B cell (primary cell): ENCODE measurements around the gene ELL. TPM values are rescaled to one million over a fixed set of nuclear protein-coding genes. Genes with fewer than 3 reads are reported as not detected.
A peak's percentile ranks its signal among the peaks of the same experiment; 100 is the strongest.

Experiments used
- ATAC-seq: fragments of 200-7000 bp; cut with Tn5 transposase; one replicate; pipeline ENCODE4 v1.10.0; 2021; ENCODE audit warnings: low read depth, mild to moderate bottlenecking, moderate number of reproducible peaks, moderate library complexity
- CTCF ChIA-PET: fragments of 350-600 bp; sonication (Branson Sonifier 250); formaldehyde crosslinking; loops from one replicate; lab custom pipeline; 2021; ENCODE audit warnings: antibody characterized with exemption, inconsistent platforms; lab: Charles Lee
- POLR2A ChIA-PET: fragments of 350-600 bp; sonication (Branson Sonifier 250); formaldehyde crosslinking; loops from one replicate; lab custom pipeline; 2021; ENCODE audit warnings: antibody characterized with exemption; lab: Charles Lee
- DNase-seq: peaks from one replicate; pipeline ENCODE4 v3.0.0; 2013
- H2AFZ ChIP-seq: 2 replicates; pipeline ENCODE4 v1.6.1; 2012; ENCODE audit warnings: mild to moderate bottlenecking, low read depth, low read length; ENCODE audit not compliant: insufficient read depth, poor library complexity, severe bottlenecking
- H3K27ac ChIP-seq, 2 donors: 1 replicate in 1 of 2; 2 replicates in 1 of 2; pipeline ENCODE4 v1.5.1; 2012 to 2013; ENCODE audit warnings: low read length in 2 of 2, mild to moderate bottlenecking in 2 of 2, moderate library complexity in 1 of 2
- H3K27me3 ChIP-seq, 4 experiments: fragments of 200-600 bp in 1 of 4; sonication (generic) in 1 of 4; replicated peaks in 1 of 4; 1 replicate in 2 of 4; 2 replicates in 2 of 4; pipeline versions ENCODE4 v1.6.1 to v1.7.0; 2013 to 2016; ENCODE audit warnings: low read length in 3 of 4, mild to moderate bottlenecking in 2 of 4, mixed read lengths in 1 of 4, moderate library complexity in 1 of 4; ENCODE audit not compliant: insufficient read depth in 4 of 4, control insufficient read depth in 3 of 4; ENCODE audit errors: control extremely low read depth in 1 of 4
- H3K36me3 ChIP-seq, 2 experiments: replicated peaks in 1 of 2; 1 replicate in 1 of 2; 2 replicates in 1 of 2; pipeline versions ENCODE4 v1.6.1 to v1.7.1; 2013; ENCODE audit warnings: low read length in 1 of 2; ENCODE audit not compliant: insufficient read depth in 2 of 2, control insufficient read depth in 1 of 2; ENCODE audit errors: control extremely low read depth in 1 of 2, extremely low read depth in 1 of 2
- H3K4me1 ChIP-seq, 2 donors: fragments of 200-600 bp in 1 of 2; sonication (generic) in 1 of 2; 1 replicate in 1 of 2; 2 replicates in 1 of 2; pipeline versions ENCODE4 v1.5.1 to v1.6.1; 2013 to 2017; ENCODE audit warnings: low read length in 2 of 2; ENCODE audit not compliant: control insufficient read depth in 2 of 2, insufficient read depth in 2 of 2
- H3K4me2 ChIP-seq: replicated peaks from 2 replicates; pipeline ENCODE3; 2012; ENCODE audit warnings: mild to moderate bottlenecking, low read depth, low read length; ENCODE audit not compliant: poor library complexity, severe bottlenecking
- H3K4me3 ChIP-seq, 5 experiments: fragments of 200-600 bp in 1 of 5; sonication (generic) in 1 of 5; 1 replicate in 3 of 5; 2 replicates in 2 of 5; pipeline versions ENCODE4 v1.5.1 to v1.7.0; 2011 to 2016; ENCODE audit warnings: low read length in 4 of 5, mild to moderate bottlenecking in 4 of 5, low read depth in 2 of 5, control low read depth in 1 of 5, moderate library complexity in 1 of 5; ENCODE audit not compliant: insufficient read depth in 1 of 5; ENCODE audit errors: control extremely low read depth in 1 of 5, extremely low read depth in 1 of 5
- H3K79me2 ChIP-seq: fragments of 200-600 bp; sonication (generic); one replicate; pipeline ENCODE4 v1.6.0; 2016; ENCODE audit warnings: low read length; ENCODE audit not compliant: control insufficient read depth, insufficient read depth
- H3K9ac ChIP-seq: fragments of 200-600 bp; sonication (generic); 2 replicates; pipeline ENCODE4 v1.6.1; 2017; ENCODE audit warnings: mild to moderate bottlenecking, low read length, moderate library complexity
- H3K9me3 ChIP-seq, 3 donors: one replicate each; pipeline versions ENCODE4 v1.6.1 to v1.7.1; 2013; ENCODE audit warnings: low read length in 2 of 3; ENCODE audit not compliant: control insufficient read depth in 2 of 3, insufficient read depth in 1 of 3; ENCODE audit errors: control extremely low read depth in 1 of 3
- H4K20me1 ChIP-seq: 2 replicates; pipeline ENCODE4 v1.6.0; 2012; ENCODE audit warnings: mild to moderate bottlenecking, low read length; ENCODE audit not compliant: insufficient read depth, control insufficient read depth, poor library complexity, severe bottlenecking
- H3K27ac Mint-ChIP-seq: one replicate; pipeline ENCODE4 v1.8.0; 2021; ENCODE audit warnings: mixed read lengths
- H3K27me3 Mint-ChIP-seq: one replicate; pipeline ENCODE4 v1.8.0; 2021; ENCODE audit warnings: mixed read lengths
- H3K4me1 Mint-ChIP-seq: one replicate; pipeline ENCODE4 v1.8.0; 2021; ENCODE audit warnings: mixed read lengths
- H3K4me3 Mint-ChIP-seq: one replicate; pipeline ENCODE4 v1.8.0; 2021; ENCODE audit warnings: mixed read lengths
- H3K9me3 Mint-ChIP-seq: one replicate; pipeline ENCODE4 v1.8.0; 2022; ENCODE audit warnings: mixed read lengths; ENCODE audit not compliant: insufficient read depth
- CTCF ChIP-seq: fragments of 200-600 bp; IDR thresholded peaks from one replicate; pipeline ENCODE4 v1.8.0; 2022; ENCODE audit warnings: antibody characterized with exemption, mild to moderate bottlenecking
- EZH2 ChIP-seq: IDR thresholded peaks from 2 replicates; pipeline ENCODE4 v1.6.1; 2012; ENCODE audit warnings: borderline replicate concordance, low read depth, mild to moderate bottlenecking, moderate library complexity, low read length; ENCODE audit not compliant: insufficient read depth, poor library complexity, severe bottlenecking
- WGBS: methylation state at CpG from one replicate; pipeline ENCODE4 v1.1.5; 2013; ENCODE audit warnings: missing lambda C conversion rate; ENCODE audit not compliant: insufficient coverage; 5-methylcytosine and 5-hydroxymethylcytosine counted together
- intact Hi-C: fragments of 100-400 bp; cut with micrococcal nuclease; formaldehyde crosslinking; loops from one replicate; pipeline ENCODE4 v1.10.0; 2022
- polyA plus RNA-seq: library from polyadenylated mRNA; depleted of rRNA; stranded (reverse); fragments of >200 nt; gene quantifications from 2 replicates; pipeline ENCODE4 v1.2.3, GENCODE V29; 2012
- total RNA-seq, 2 donors: library from RNA; stranded (reverse); fragments of 120-200 nt in 1 of 2; gene quantifications; 1 replicate in 1 of 2; 2 replicates in 1 of 2; pipeline versions ENCODE4 v1.2.3 to v1.2.4, GENCODE V29; 2013 to 2022

The ELL gene
- total and polyA plus RNA-seq, 2 donors (not counting 1 experiment from before 2014, with no cell fraction given) = 21.2 to 31.4 TPM

GRCh38 chr19:18433015-18433691 is 88.7 kb downstream of the ELL start:
- 3% methylated on average over 43 of the region's 59 CpGs for WGBS
- peak overlapping the region; percentile 57 to 79 for H3K27ac ChIP-seq
- H3K27ac Mint-ChIP-seq = peak overlapping the region; percentile 71

More at GRCh38 chr19:18433015-18433691, 88.7 kb downstream of the ELL start:
- ATAC-seq (peak; percentile 15), DNase-seq (peak; percentile 85)
- intact Hi-C loops = no loop called here
- TF ChIP-seq CTCF (no peak), EZH2 (no peak)
- Histone ChIP-seq H3K79me2 (peaks cover 10% of the 10 kb centered on the region), H3K36me3 (no peaks in the 10 kb centered on the region), H3K4me1 (peaks cover 40 to 65% of the 10 kb centered on the region in 2 donors), H3K4me2 (peak overlapping the region; percentile 98), H3K9ac (peak overlapping the region; percentile 84), H3K4me3 (peak overlapping the region in 4 of 5 experiments; percentile 78 to 92 (median 86)), H3K9me3 (no peaks in the 10 kb centered on the region), H3K27me3 (no peaks in the 10 kb centered on the region), H2AFZ (peak overlapping the region; percentile 76), H4K20me1 (peaks cover 32% of the 10 kb centered on the region)
- peak overlapping the region; percentile 81 for H3K4me3 Mint-ChIP-seq
- H3K4me1 Mint-ChIP-seq = peaks cover 38% of the 10 kb centered on the region
- no peaks in the 10 kb centered on the region for H3K27me3 Mint-ChIP-seq
- CTCF ChIA-PET = interaction anchor here (3.4 kb wide), 1 partner anchor 17 kb away, joined by 13 read pairs; no protein-coding TSS in a partner anchor
- H3K9me3 Mint-ChIP-seq = no peaks in the 10 kb centered on the region
- POLR2A ChIA-PET = interaction anchor here (0.5 kb wide), 1 partner anchor 193 kb away, joined by 3 read pairs; no protein-coding TSS in a partner anchor
